HK-2 (cell line): Measurements from ENCODE around the gene CSTF1.

Experiments used
- DNase-seq: peaks from one replicate; pipeline ENCODE4 v3.0.0-alpha.2; 2018; ENCODE audit not compliant: unreplicated experiment

The CSTF1 gene

DNA sequence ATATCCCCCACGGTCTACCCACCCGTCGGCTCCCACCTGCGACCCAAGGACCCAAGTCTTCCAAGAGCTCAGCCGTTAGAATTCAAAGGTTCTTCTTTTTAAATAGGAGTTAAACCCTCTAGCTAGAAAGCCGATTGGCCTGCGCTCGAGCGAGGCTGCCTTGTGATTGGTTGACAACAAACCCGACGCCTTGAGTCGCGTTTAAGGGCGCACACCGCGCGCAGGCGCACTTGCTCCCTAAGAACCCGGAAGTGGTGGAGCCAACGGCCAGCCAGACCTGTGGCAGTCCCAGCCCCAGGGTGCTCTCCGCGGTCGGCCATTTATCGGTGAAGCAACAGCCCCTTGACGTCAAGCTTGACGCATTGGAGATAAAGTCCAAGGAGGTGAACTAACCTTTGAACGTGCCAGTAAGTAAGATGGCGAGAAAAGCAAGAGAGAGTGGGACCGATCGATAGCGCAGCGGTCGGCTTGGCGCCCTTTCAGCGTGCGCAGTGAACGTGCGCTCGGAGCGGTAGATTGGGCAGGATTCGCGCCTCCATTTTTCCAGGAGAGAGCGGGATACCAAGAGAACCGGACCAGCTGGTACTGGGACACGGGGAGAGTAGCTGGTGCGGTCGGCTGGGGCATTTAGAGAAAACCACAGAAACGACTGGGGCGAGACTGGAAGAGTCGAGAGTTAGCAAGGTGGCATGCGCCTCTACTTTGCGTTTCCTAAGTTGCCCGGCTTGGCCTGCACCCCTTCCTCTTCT, at the start of gene CSTF1, which contains the start of gene AURKA:
TSS of gene CSTF1 (plus strand) at position 514 of the 749 bp plus-strand sequence. CDS start 2,908 bp downstream, outside the sequence.
TSS of gene AURKA (minus strand) at position 84 of the 749 bp plus-strand sequence. CDS start 4,018 bp downstream, outside the sequence.
- peak; percentile 100 for DNase-seq

DNA sequence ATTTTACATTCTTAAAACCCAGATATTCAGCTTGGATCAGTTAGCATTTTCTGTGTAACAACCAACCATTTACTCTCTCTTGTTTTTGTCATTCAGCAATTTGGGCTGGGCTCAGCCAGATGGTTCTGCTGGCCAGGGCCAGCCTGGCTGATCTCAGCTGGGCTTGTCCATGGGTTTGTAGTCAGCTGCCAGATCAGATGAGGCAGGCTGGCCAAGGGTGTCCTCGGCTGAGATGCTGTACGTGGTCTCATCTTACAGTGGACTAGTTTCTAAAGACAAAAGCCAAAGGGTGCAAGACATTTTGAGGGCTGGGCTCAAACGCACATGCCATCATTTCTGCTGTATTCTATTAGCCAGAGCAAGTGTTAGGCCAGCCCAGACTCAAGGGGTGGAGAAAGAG, 49.7 kb upstream of the CSTF1 start:
- no peak for DNase-seq

DNA sequence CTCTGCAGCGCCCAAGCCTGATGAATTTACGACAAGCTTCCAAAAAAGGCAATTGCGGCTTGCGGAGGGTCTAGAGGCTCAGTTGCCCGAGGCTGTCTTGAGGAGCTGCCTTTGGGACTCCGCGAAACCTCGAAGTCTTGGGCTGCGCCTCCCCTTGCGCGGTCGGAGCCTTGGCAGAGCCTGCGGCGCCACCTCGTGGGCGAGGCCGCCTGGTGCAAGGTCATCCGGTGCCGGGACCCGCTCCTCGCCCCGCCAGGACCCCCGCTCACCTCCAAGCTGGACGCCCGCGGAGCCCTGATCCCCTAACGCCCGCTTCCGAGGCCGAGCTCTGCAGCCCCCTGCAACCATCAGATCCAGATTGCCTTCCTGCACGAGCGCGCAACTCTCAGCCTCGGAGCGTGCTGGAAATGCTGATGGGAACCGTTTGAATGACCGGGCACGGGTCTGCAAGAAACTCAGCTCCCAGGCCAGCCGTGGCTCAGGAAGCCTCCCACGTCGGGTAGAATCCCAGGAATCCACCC, 48.5 kb upstream of the CSTF1 start:
- peak; percentile 41 for DNase-seq

DNA sequence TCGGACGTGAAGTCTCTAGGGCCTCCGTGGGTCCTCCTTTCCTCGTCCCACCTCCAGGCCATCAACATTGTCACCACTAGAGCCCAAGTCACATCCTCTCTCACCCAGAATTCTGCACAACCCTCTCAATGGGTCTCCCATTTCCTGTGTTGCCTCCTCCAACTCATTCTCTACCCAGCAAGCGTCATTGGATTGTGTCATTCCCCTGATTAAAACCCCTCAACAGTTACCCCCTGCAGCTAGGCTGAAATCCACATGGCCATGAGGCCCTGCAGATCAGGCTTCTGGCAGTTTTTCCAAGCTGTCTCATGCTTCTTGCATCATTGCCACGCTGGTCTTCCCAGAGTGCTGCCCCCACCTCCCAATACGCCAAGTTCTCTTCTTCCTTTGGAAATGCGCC, 46.5 kb upstream of the CSTF1 start:
- no peak for DNase-seq

DNA sequence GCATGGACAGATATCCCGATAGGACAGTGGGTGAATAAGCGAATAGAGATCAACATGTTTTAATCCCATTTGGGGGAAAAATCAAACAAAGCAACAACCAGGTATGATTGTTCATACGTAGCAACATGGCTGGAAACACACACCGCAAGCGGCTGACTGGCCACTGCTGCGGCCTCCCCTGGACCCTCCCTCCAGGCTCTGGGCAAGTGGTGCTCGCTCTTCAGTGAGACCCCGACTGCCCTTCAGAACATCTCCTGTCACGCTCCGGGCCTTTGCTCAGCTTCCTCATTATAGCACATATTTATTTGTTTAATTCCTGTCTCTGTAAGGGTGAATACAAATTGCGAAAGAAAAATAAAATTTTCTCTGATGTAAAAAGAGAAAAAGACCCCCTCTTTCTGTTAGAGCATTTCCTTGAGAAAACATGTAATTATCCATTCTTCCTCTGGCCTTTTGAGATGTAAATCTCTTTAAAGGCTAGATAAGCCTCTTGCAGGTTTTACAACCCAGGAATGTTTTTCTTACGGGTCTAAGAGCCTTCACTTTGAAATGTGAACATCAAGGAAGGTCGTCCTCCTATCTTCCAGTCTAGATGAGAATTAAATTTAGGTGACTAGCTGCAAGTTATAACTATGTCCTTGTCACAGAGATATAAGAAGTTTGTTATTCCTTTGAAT, 44.7 kb upstream of the CSTF1 start:
- DNase-seq: no peak

DNA sequence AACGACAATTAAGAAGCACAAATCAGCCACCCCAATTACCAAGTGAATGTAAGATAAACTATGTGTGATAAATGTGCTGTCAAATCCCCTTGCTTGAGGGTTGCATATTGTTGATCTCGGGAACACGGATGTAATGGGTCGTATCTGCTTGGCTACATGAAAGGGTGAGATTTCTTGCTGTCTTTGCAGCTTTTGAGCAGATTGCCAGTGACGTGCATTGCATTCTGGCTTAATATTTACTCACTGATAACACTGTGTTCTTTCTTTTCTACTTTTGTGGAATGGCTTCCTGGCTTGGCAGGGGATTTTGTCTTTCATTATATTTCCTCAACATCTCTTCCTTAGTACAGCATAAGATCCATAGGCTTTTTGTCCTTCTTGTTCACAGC, 44.1 kb upstream of the CSTF1 start:
- no peak for DNase-seq

GRCh38 chr20:56348746-56349145, 43.7 kb upstream of the CSTF1 start:
- no peak for DNase-seq

GRCh38 chr20:56350842-56351241, 41.6 kb upstream of the CSTF1 start:
- no peak for DNase-seq

- DNase-seq: no peak
These were observed 39.9 kb upstream of the CSTF1 start for GRCh38 chr20:56352345-56353055.

DNA sequence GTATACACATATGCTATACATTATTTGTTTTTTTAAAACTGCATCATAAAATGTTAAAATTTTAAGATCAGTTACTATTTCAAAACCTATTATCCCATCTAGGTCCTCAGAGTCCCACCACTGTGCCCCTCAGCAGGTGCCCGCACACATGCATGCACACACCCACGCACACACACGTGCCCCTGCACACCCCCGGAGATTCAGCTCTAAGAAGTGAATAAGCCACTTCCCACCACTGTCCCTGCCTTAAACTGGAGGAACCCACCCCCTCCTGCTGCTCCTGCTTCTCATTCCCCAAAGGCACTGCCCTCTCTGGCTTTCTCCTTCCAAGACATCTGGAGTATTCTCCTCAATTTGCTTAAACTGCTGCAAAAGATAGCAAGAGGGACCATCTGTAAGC, 39.1 kb upstream of the CSTF1 start:
- DNase-seq: no peak

DNA sequence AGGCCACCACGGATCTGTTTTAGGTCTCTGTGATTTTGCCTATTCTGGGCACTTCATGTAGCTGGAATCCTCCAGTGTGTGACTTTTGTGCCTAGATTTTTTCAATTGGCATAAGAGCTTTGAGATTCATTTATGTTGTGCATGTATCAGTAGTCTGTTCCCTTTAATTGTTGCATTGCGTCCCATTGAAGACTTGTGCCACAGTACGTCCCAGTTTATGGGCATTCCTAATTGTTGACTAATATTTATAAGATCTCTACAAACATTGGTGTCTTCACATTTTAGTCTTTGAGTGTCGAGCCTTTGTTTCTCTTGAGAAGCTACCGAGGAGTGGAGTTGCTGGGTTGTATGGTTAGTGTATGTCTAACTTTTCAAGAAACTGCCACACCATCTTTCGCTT, 34.4 kb upstream of the CSTF1 start:
- DNase-seq: no peak

GRCh38 chr20:56358600-56359211, 33.7 kb upstream of the CSTF1 start, which contains the start of gene FAM210B:
Gene FAM210B, plus strand, starts transcription at chr20:56358974. Its CDS starts 32 bp downstream, at chr20:56359006.
- DNase-seq: peak; percentile 88

DNA sequence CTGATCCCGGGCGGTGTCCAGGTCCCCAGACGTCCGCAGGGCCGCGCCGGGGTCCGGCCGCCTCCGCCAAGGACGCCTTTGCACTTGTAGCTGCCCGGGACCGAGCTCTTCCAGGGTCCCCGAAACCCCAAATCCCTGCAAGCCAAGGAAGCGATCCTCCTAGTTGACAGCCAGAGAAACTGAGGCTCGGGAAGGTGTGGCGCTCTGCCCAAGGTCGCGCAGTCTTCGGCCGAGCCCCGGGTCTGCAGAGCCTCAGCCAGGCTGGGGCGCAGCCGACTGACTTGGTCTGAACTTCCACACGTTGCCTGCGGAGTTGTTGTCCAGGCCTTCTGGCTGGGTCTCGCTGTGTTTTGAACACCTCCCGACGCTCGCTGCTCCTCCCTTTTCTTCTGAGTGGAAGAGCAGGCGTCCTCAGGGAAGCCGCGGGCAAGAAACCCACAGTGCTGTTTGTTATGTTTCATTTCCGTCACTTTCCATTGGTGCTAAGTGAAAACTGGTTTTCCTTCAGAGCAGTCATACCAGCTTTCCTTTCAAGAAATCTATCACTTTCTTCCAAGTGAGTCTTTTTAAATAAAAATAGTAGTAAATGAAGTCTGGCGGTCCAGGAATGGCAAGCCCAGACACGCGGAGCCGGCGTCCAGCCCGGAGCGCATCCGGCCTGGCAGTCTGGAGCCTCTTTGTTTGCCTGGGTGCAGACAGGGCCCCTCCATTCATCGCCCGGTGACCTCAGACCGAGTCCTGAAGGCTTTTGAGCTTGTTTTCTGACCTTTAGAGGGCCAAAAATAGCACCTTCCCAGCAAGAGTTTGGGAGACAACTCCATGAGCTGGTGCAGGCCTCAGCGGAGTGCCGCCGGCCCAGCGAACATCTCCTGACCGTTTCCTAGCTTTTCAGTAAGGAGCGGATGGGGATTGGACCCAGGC, 33.0 kb upstream of the CSTF1 start:
- peak; percentile 49 for DNase-seq

- DNase-seq: no peak
These were observed 32.1 kb upstream of the CSTF1 start for GRCh38 chr20:56360133-56360907.

GRCh38 chr20:56360908-56361205, 31.6 kb upstream of the CSTF1 start:
- no peak for DNase-seq

DNA sequence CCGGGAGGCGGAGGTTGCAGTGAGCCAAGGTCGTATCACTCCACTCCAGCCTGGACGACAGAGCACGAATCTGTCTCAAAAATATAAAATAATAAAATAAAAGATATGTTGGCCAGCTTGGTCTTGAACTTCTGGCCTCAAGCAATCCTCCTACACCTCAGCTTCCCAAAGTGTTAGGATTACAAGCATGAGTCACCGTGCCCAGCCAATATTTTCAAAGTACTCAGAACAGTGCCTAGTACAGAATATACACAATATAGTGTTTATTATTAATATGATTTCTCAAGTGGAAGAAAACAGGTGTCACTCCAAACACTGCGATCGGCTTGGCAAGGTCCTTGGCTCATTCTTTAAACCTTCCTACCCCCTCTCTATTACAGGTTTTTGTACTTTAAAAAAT, 30.5 kb upstream of the CSTF1 start:
- no peak for DNase-seq

DNA sequence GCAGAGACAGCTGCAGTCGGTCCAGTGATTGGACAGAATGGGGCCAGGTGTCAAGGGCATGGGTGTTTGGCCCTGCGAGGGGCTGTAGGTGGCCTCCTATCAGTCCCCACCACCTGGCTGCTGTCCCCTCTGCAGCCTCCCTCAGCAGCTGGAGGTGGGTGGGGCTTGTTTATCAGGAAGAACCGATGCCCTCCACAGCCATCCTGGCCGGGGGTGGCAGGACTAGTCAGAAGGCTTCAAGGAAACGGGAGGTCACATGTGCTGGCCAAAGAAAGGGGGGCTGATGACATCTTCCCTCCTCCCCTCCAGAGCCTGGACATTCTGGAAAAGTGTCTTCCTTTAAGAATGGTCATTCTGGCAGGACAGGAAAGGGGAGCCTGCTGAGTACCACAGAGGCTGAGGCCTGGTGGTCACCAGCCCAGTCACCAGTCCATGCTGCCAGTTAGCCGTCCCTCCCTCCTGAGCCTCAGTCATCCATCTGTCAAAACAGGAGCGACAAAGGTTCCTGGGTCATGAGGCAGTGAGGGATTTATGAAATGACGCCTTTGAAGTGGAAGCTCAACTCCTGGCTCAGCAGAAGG, 29.5 kb upstream of the CSTF1 start:
- DNase-seq: no peak

- DNase-seq: no peak
These were observed 29.0 kb upstream of the CSTF1 start for GRCh38 chr20:56363491-56363890.

GRCh38 chr20:56368351-56369134, 23.9 kb upstream of the CSTF1 start:
- no peak for DNase-seq
